ENCODE measurements around the gene CSNK1G1.

Gene CSNK1G1

DNA sequence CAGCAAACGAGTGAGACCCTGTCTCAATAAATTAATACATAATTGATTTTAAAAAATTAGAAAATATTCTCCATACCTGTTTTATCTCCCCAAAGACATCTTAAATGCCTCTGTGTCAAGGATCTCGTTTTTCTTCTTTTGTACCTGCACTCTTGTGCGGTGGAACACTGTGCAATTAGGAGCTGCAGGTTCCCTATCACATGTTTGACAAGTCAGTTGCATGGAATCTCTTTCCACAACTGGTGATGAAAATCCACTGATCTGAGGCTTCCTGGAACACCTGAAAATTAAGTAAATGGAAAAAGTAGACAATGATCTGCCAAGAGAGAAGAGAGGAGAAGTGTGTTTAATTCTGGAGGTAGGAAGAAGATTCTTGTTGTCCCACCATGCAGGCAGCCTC is 207.4 kb downstream of the CSNK1G1 start:
- no peak for DNase-seq
- TF ChIP-seq POLR2A (IDR thresholded peaks at IDR 0.05; ENCODE audit: low read length): no peak
- no peak for TF ChIP-seq GATA1 (IDR thresholded peaks at IDR 0.05; ENCODE audit: low read depth, low read length)

GRCh38 chr15:64148168-64148567 is 207.8 kb downstream of the CSNK1G1 start:
- TF ChIP-seq GATA1 (IDR thresholded peaks at IDR 0.05; ENCODE audit: low read depth, low read length): no peak
- no peak for TF ChIP-seq POLR2A (IDR thresholded peaks at IDR 0.05; ENCODE audit: low read length)
- no peak for DNase-seq

GRCh38 chr15:64146885-64147681 is 208.9 kb downstream of the CSNK1G1 start:
- TF ChIP-seq POLR2A (IDR thresholded peaks at IDR 0.05; ENCODE audit: low read length) (no peak), GATA1 (IDR thresholded peaks at IDR 0.05; ENCODE audit: low read depth, low read length) (no peak)
- DNase-seq: peak; percentile 75 to 89

GRCh38 chr15:64146520-64146884 is 209.5 kb downstream of the CSNK1G1 start:
- DNase-seq: no peak
- no peak for TF ChIP-seq GATA1 (IDR thresholded peaks at IDR 0.05; ENCODE audit: low read depth, low read length)
- TF ChIP-seq POLR2A (IDR thresholded peaks at IDR 0.05; ENCODE audit: low read length): no peak

- no peak for TF ChIP-seq POLR2A (IDR thresholded peaks at IDR 0.05; ENCODE audit: low read length)
- TF ChIP-seq GATA1 (IDR thresholded peaks at IDR 0.05; ENCODE audit: low read depth, low read length): no peak
- peak in 1 of 2 experiments; percentile 36 for DNase-seq
These were observed 209.9 kb downstream of the CSNK1G1 start for GRCh38 chr15:64146041-64146440.

GRCh38 chr15:64144565-64145281 is 211.2 kb downstream of the CSNK1G1 start:
- TF ChIP-seq GATA1 (IDR thresholded peaks at IDR 0.05; ENCODE audit: low read depth, low read length): no peak
- no peak for TF ChIP-seq POLR2A (IDR thresholded peaks at IDR 0.05; ENCODE audit: low read length)
- peak; percentile 65 to 75 for DNase-seq

DNA sequence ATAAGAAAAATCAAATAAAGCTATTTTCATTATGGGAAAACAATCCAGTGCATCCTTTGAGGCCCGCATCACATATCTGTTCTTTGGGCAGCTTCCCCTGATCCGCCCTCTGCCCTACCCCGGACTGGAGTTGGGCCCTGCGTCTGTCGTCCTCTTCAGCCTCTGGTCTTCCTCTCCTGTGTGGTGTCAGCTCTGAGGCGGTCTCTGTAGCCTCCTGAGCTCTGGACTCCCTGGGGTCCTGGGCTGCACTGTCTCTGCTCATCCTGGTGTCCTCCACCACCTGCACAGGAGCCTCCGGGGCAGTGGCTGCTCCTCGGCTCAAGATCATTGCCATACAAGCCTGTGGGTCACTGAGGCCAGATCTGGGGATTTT is 211.8 kb downstream of the CSNK1G1 start:
- no peak for TF ChIP-seq GATA1 (IDR thresholded peaks at IDR 0.05; ENCODE audit: low read depth, low read length)
- TF ChIP-seq POLR2A (IDR thresholded peaks at IDR 0.05; ENCODE audit: low read length): no peak
- DNase-seq: no peak

GRCh38 chr15:64143276-64143675 is 212.7 kb downstream of the CSNK1G1 start:
- TF ChIP-seq GATA1 (IDR thresholded peaks at IDR 0.05; ENCODE audit: low read depth, low read length): no peak
- no peak for TF ChIP-seq POLR2A (IDR thresholded peaks at IDR 0.05; ENCODE audit: low read length)
- no peak for DNase-seq

- peak; percentile 24 to 44 for DNase-seq
- TF ChIP-seq GATA1 (IDR thresholded peaks at IDR 0.05; ENCODE audit: low read depth, low read length): no peak
- TF ChIP-seq POLR2A (IDR thresholded peaks at IDR 0.05; ENCODE audit: low read length): no peak
These were observed 214.0 kb downstream of the CSNK1G1 start for GRCh38 chr15:64141798-64142512.

- TF ChIP-seq POLR2A (IDR thresholded peaks at IDR 0.05; ENCODE audit: low read length) (no peak), GATA1 (IDR thresholded peaks at IDR 0.05; ENCODE audit: low read depth, low read length) (no peak)
- DNase-seq: peak; percentile 53 to 84
These were observed 217.5 kb downstream of the CSNK1G1 start for GRCh38 chr15:64138331-64138941.

GRCh38 chr15:64137226-64137833 is 218.6 kb downstream of the CSNK1G1 start:
- DNase-seq: peak; percentile 36 to 58
- no peak for TF ChIP-seq GATA1 (IDR thresholded peaks at IDR 0.05; ENCODE audit: low read depth, low read length)
- no peak for TF ChIP-seq POLR2A (IDR thresholded peaks at IDR 0.05; ENCODE audit: low read length)

GRCh38 chr15:64136347-64136746 is 219.6 kb downstream of the CSNK1G1 start:
- DNase-seq: no peak
- TF ChIP-seq GATA1 (IDR thresholded peaks at IDR 0.05; ENCODE audit: low read depth, low read length) (no peak), POLR2A (IDR thresholded peaks at IDR 0.05; ENCODE audit: low read length) (no peak)

- DNase-seq: peak; percentile 82 to 87
- TF ChIP-seq GATA1 (IDR thresholded peaks at IDR 0.05; ENCODE audit: low read depth, low read length): no peak
- TF ChIP-seq POLR2A (IDR thresholded peaks at IDR 0.05; ENCODE audit: low read length): no peak
These were observed 221.6 kb downstream of the CSNK1G1 start for GRCh38 chr15:64134345-64134829.
